Kidney (tissue), 14 donors: ENCODE measurements around the gene LRRC1. TPM values are rescaled to one million over a fixed set of nuclear protein-coding genes. Genes with fewer than 3 reads are reported as not detected.

Source experiments
- DNase-seq, 5 donors: peaks; one replicate each; pipeline ENCODE4 v3.0.0-alpha.2; 2013 to 2020
- FAIRE-seq: peaks from 2 replicates; lab custom pipeline; 2012; peaks lifted over from hg19 to GRCh38; lab: Jason Lieb, UNC
- H3K27ac ChIP-seq, 2 donors: one replicate each; pipeline ENCODE4 v1.7.0; 2013; ENCODE audit warnings: low read depth in 2 of 2, low read length in 2 of 2, inconsistent platforms in 1 of 2
- H3K27me3 ChIP-seq: one replicate; pipeline ENCODE4 v1.7.1; 2013; ENCODE audit warnings: low read length, inconsistent platforms; ENCODE audit not compliant: control insufficient read depth, insufficient read depth
- H3K36me3 ChIP-seq, 3 donors: one replicate each; pipeline versions ENCODE4 v1.7.0 to v1.7.1; 2013; ENCODE audit warnings: low read length in 3 of 3, control low read depth in 1 of 3, inconsistent platforms in 1 of 3; ENCODE audit not compliant: insufficient read depth in 3 of 3, control insufficient read depth in 2 of 3
- H3K4me1 ChIP-seq, 3 donors: one replicate each; pipeline versions ENCODE4 v1.7.0 to v1.7.1; 2013; ENCODE audit warnings: low read length in 3 of 3, inconsistent platforms in 1 of 3, low read depth in 1 of 3; ENCODE audit not compliant: control insufficient read depth in 2 of 3, insufficient read depth in 2 of 3
- H3K4me3 ChIP-seq, 3 donors: one replicate each; pipeline versions ENCODE4 v1.7.0 to v1.8.1; 2013; ENCODE audit warnings: low read length in 3 of 3, control low read depth in 1 of 3, inconsistent platforms in 1 of 3
- H3K9ac ChIP-seq, 3 donors: one replicate each; pipeline versions ENCODE4 v1.7.0 to v1.7.1; 2013; ENCODE audit warnings: low read length in 3 of 3, control low read depth in 1 of 3, inconsistent platforms in 1 of 3
- H3K9me3 ChIP-seq, 3 donors: one replicate each; pipeline versions ENCODE4 v1.7.0 to v1.7.1; 2013; ENCODE audit warnings: low read length in 3 of 3, control low read depth in 1 of 3, inconsistent platforms in 1 of 3; ENCODE audit not compliant: control insufficient read depth in 2 of 3, insufficient read depth in 1 of 3
- CTCF ChIP-seq: IDR thresholded peaks from 3 replicates; pipeline ENCODE4 v1.5.1; 2012; ENCODE audit warnings: mild to moderate bottlenecking, moderate library complexity, borderline replicate concordance; ENCODE audit not compliant: insufficient read depth; ENCODE audit errors: extremely low read depth
- intact Hi-C: fragments of 100-400 bp; cut with DNase I; formaldehyde crosslinking; loops from one replicate; pipeline ENCODE4 v1.11.1; 2022
- polyA plus RNA-seq: library from polyadenylated mRNA; stranded (reverse); fragments of 350-450 nt; fragmentation: Illumina TruSeq; extraction: RNeasy Lipid Tissue Mini Kit (QIAGEN cat#74804); gene quantifications from one replicate; pipeline ENCODE4 v1.2.3, GENCODE V29; 2014; ENCODE audit warnings: low read depth, low replicate concordance; ENCODE audit not compliant: insufficient read depth
- total RNA-seq: library from RNA; stranded (reverse); fragmentation: NEBNext Ultra II Directional; extraction: Animal tissue kit (Norgen Biotek cat#: 25700); gene quantifications from one replicate; pipeline ENCODE4 v1.2.1, GENCODE V29; 2021
- donor health status: control.
- donor health status: control.
- donor health status: control.
- donor health status: control.
- donor health status: control.
- donor health status: DM: yes; HTN: yes; CAD: no.
- donor health status: Normal renal cell carcinoma (clear cell type).

The LRRC1 gene
- total and polyA plus RNA-seq, 2 donors from 2014 or later = 7.8 to 12.6 TPM

- DNase-seq (no peak), FAIRE-seq (no peak)
- no peak for TF ChIP-seq CTCF
- no peak overlapping the region for H3K4me3 ChIP-seq
- intact Hi-C loops = no loop called here
- H3K9ac ChIP-seq = no peak overlapping the region
- H3K27me3 ChIP-seq = no peaks in the 10 kb centered on the region
- H3K36me3 ChIP-seq = no peaks in the 10 kb centered on the region
- H3K9me3 ChIP-seq = no peaks in the 10 kb centered on the region
- H3K4me1 ChIP-seq = no peaks in the 10 kb centered on the region
- H3K27ac ChIP-seq = no peak overlapping the region
Measured at GRCh38 chr6:53888931-53889330, 94.1 kb downstream of the LRRC1 start.

- H3K9me3 ChIP-seq = no peaks in the 10 kb centered on the region
- H3K36me3 ChIP-seq = no peaks in the 10 kb centered on the region
- peaks cover 0 to 2% (median 0%) of the 10 kb centered on the region in 3 donors for H3K4me1 ChIP-seq
- no peak overlapping the region for H3K4me3 ChIP-seq
- intact Hi-C loops = no loop called here
- no peak for FAIRE-seq
- no peaks in the 10 kb centered on the region for H3K27me3 ChIP-seq
- no peak for TF ChIP-seq CTCF
- no peak overlapping the region for H3K9ac ChIP-seq
- DNase-seq = no peak
- H3K27ac ChIP-seq = no peak overlapping the region
Measured at GRCh38 chr6:53889365-53889764, 94.6 kb downstream of the LRRC1 start.

- no peak for TF ChIP-seq CTCF
- Histone ChIP-seq H3K9ac (no peak overlapping the region), H3K9me3 (no peaks in the 10 kb centered on the region), H3K4me1 (peaks cover 0 to 4% (median 4%) of the 10 kb centered on the region in 3 donors), H3K27ac (no peak overlapping the region), H3K36me3 (no peaks in the 10 kb centered on the region), H3K4me3 (no peak overlapping the region), H3K27me3 (no peaks in the 10 kb centered on the region)
- intact Hi-C loops = no loop called here
- FAIRE-seq = no peak
- no peak for DNase-seq
Measured at GRCh38 chr6:53892707-53893106, 97.9 kb downstream of the LRRC1 start.

- no peak overlapping the region for H3K4me3 ChIP-seq
- no peak for TF ChIP-seq CTCF
- H3K27ac ChIP-seq = no peak overlapping the region
- FAIRE-seq = no peak
- no peaks in the 10 kb centered on the region for H3K36me3 ChIP-seq
- no peak for DNase-seq
- no peaks in the 10 kb centered on the region for H3K9me3 ChIP-seq
- intact Hi-C loops = no loop called here
- peaks cover 0 to 4% (median 4%) of the 10 kb centered on the region in 3 donors for H3K4me1 ChIP-seq
- H3K27me3 ChIP-seq = no peaks in the 10 kb centered on the region
- H3K9ac ChIP-seq = no peak overlapping the region
Measured at GRCh38 chr6:53894091-53894490, 99.3 kb downstream of the LRRC1 start.
